GM23248 (cell line): Measurements from ENCODE around the gene TBL1XR1. TPM values are rescaled to one million over a fixed set of nuclear protein-coding genes. Genes with fewer than 3 reads are reported as not detected.
"Not testable (repeated sequence)": the region's sequence is repeated elsewhere in the genome, so short reads cannot be mapped to it uniquely, and the experiment has no call there.

ENCODE experiments used
- DNase-seq: peaks from one replicate; pipeline ENCODE4 v3.0.0-alpha.2; 2015
- H2AFZ ChIP-seq: fragments of 200-600 bp; sonication (generic); 2 replicates; pipeline ENCODE4 v1.6.1; 2016; ENCODE audit warnings: antibody characterized with exemption
- H3F3A ChIP-seq: fragments of 200-600 bp; sonication (generic); 2 replicates; pipeline ENCODE4 v1.6.1; 2016; ENCODE audit warnings: mild to moderate bottlenecking, antibody characterized with exemption, mixed run types; ENCODE audit not compliant: insufficient read depth
- H3K27ac ChIP-seq: fragments of 200-600 bp; sonication (generic); 2 replicates; pipeline ENCODE4 v1.5.1; 2016; ENCODE audit warnings: mild to moderate bottlenecking
- H3K27me3 ChIP-seq: fragments of 200-600 bp; sonication (generic); replicated peaks from 2 replicates; pipeline ENCODE4 v1.6.1; 2016; ENCODE audit warnings: mild to moderate bottlenecking; ENCODE audit not compliant: insufficient read depth
- H3K36me3 ChIP-seq: fragments of 200-600 bp; sonication (generic); 2 replicates; pipeline ENCODE4 v1.6.1; 2016; ENCODE audit warnings: low read depth, mild to moderate bottlenecking
- H3K4me1 ChIP-seq: fragments of 200-600 bp; sonication (generic); 2 replicates; pipeline ENCODE4 v1.6.1; 2016; ENCODE audit warnings: mild to moderate bottlenecking; ENCODE audit not compliant: insufficient read depth
- H3K4me2 ChIP-seq: fragments of 200-600 bp; sonication (generic); one replicate; pipeline ENCODE4 v1.6.1; 2016; ENCODE audit warnings: mild to moderate bottlenecking; ENCODE audit not compliant: unreplicated experiment
- H3K4me3 ChIP-seq: fragments of 200-600 bp; sonication (generic); 2 replicates; pipeline ENCODE4 v1.5.1; 2016; ENCODE audit warnings: mild to moderate bottlenecking
- H3K79me2 ChIP-seq: fragments of 200-600 bp; sonication (generic); 2 replicates; pipeline ENCODE4 v1.6.1; 2016; ENCODE audit warnings: mild to moderate bottlenecking; ENCODE audit not compliant: insufficient read depth
- H3K9ac ChIP-seq: fragments of 200-600 bp; sonication (generic); 2 replicates; pipeline ENCODE4 v1.6.1; 2016; ENCODE audit warnings: mild to moderate bottlenecking
- H3K9me2 ChIP-seq: fragments of 200-600 bp; sonication (generic); 2 replicates; pipeline ENCODE4 v1.6.1; 2016; ENCODE audit warnings: mixed run types, mild to moderate bottlenecking, moderate library complexity; ENCODE audit not compliant: insufficient read depth
- H3K9me3 ChIP-seq: fragments of 200-600 bp; sonication (generic); one replicate; pipeline ENCODE4 v1.6.1; 2017; ENCODE audit warnings: low read depth
- H4K20me1 ChIP-seq: fragments of 200-600 bp; sonication (generic); 2 replicates; pipeline ENCODE4 v1.6.0; 2016; ENCODE audit not compliant: insufficient read depth
- EZH2 ChIP-seq: fragments of 200-600 bp; sonication (generic); IDR thresholded peaks from 2 replicates; pipeline ENCODE4 v1.6.1; 2018; ENCODE audit warnings: antibody characterized with exemption, mild to moderate bottlenecking; ENCODE audit not compliant: insufficient read depth, poor library complexity, severe bottlenecking
- EZH2phosphoT487 ChIP-seq: fragments of 200-600 bp; sonication (generic); IDR thresholded peaks from 2 replicates; pipeline ENCODE4 v1.6.1; 2018; ENCODE audit warnings: antibody characterized with exemption, moderate library complexity, mild to moderate bottlenecking, low read depth; ENCODE audit not compliant: insufficient read depth
- WGBS, 2 experiments: methylation state at CpG; one replicate each; pipeline ENCODE4 v1.1.6; 2015 to 2017; ENCODE audit warnings: low lambda C conversion rate in 2 of 2, low coverage in 1 of 2; ENCODE audit errors: missing lambda C conversion rate in 2 of 2; 5-methylcytosine and 5-hydroxymethylcytosine counted together
- in situ Hi-C: fragments of 300-500 bp; cut with MboI; formaldehyde crosslinking; loops from 2 replicates; pipeline ENCODE4 v1.15.0; 2020
- polyA plus RNA-seq: library from polyadenylated mRNA; unstranded; fragments of >200 nt; fragmentation: Nextera tagmentation; extraction: Ambion mirVana; gene quantifications from 2 replicates; pipeline ENCODE4 v1.2.1, GENCODE V29; 2016
- total RNA-seq: library from RNA; depleted of rRNA; stranded (reverse); fragments of >200 nt; shearing (Covaris generic); gene quantifications from 2 replicates; pipeline ENCODE4 v1.2.3, GENCODE V29; 2014

Gene TBL1XR1
- total and polyA plus RNA-seq, 2 experiments from 2014 or later: 41.6 to 87.2 TPM

DNA sequence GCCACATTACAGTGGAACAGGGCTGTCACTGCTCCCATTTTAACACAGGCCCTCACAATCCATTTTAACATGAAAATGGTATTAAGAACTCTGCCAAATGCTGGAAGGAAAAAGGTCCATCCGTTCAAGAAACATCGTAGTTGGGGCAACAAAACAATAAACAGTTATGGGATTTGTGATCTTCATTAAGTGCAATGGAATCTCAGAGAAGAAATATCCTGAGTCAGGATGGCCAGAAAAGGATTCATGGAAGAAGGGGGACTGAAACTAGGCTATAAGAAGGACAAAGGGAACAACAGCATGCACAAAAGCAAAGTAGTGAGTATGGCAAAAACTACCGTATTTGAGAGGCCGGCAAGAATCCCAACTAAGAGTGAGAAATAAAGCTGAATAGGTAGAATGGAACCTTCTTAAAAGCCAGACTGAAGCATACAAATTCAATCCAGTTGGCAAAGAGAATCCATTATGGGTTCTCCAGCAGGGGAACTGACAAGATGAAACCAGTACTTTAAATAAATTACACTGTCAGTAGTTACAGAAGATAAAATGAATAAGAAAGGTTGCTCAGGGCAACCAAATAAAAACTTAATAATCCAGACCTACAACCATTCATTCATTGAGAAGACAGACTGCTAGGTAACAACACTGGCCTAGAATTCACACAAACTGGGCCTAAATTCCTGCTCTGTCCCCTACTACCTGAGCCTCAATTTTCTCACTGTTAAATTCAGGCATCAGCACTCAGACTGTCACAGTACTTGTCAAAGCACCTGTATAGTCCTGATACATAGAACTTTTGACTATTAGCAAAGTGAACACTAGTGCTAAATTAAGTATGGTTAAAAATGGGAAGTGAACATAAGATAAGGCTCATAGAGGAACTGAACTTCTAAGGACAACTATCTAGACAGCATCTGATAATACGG, 6.3 kb downstream of the TBL1XR1 start:
- Histone ChIP-seq H3K9me3 (no peaks in the 10 kb centered on the region), H3F3A (no peaks in the 10 kb centered on the region; the same call in 1 of the 2 replicates), H2AFZ (no peak overlapping the region), H3K4me2 (peak overlapping the region; percentile 8), H3K4me1 (peaks cover 24% of the 10 kb centered on the region), H3K36me3 (no peaks in the 10 kb centered on the region), H3K27me3 (no peaks in the 10 kb centered on the region), H4K20me1 (peaks cover 9% of the 10 kb centered on the region), H3K4me3 (no peak overlapping the region), H3K9me2 (no peaks in the 10 kb centered on the region), H3K9ac (peak overlapping the region; percentile 14; the same call in 1 of the 2 replicates), H3K27ac (peak overlapping the region; percentile 49), H3K79me2 (peaks cover 100% of the 10 kb centered on the region)
- DNase-seq: peak; percentile 65
- 28 to 39% methylated on average over 5 of the region's 5 CpGs for WGBS, 2 experiments
- TF ChIP-seq EZH2: no peak
- no peak for TF ChIP-seq EZH2phosphoT487
- in situ Hi-C loops: loop anchor here (10.0 kb wide), 1 partner anchor 164 kb away; no protein-coding TSS in a partner anchor

DNA sequence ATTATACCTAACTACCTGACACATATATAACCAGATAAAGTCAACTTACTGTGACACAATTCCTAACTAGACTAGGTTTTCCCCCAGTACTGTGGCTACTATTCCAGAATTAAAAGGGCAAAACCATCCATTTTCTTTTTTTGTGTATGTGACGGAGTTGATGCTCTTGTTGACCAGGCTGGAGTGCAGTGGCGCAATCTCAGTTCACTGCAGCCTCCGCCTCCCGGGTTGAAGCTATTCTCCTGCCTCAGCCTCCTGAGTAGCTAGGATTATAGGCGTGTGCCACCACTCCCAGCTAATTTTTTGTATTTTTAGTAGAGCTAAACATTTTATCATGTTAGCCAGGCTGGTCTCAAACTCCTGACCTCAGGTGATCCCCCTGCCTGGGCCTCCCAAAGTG, 7.1 kb downstream of the TBL1XR1 start:
- H4K20me1 ChIP-seq: not testable (repeated sequence)

DNA sequence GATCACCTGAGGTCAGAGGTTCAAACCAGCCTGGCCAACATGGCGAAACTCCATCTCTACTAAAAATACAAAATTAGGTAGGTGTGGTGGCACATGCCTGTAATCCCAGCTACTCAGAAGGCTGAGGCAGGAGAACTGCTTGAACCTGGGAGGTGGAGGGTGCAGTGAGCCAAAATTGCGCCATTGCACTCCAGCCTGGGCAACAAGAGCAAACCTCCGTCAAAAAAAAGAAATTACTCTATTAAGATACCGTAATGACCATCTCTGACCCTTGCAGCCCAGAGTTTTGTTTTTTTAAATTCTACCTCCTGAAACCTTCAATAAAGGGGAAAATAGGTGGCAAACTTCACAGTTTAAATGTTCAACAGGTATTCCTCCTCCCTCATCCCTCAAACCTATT, 9.0 kb downstream of the TBL1XR1 start:
- H3K9me2 ChIP-seq, H3K4me2 ChIP-seq, in situ Hi-C loops, H3K9ac ChIP-seq, H3K27me3 ChIP-seq, H3K4me3 ChIP-seq, DNase-seq, H3K27ac ChIP-seq, H3K9me3 ChIP-seq, H2AFZ ChIP-seq, H3K36me3 ChIP-seq, H4K20me1 ChIP-seq, H3F3A ChIP-seq: not testable (repeated sequence)
- peaks cover 100% of the 10 kb centered on the region for H3K79me2 ChIP-seq
- H3K4me1 ChIP-seq: peaks cover 17% of the 10 kb centered on the region
- 85 to 92% methylated on average over 4 of the region's 4 CpGs for WGBS, 2 experiments

More for the DNA sequence above, 7.1 kb downstream of the TBL1XR1 start:
- not testable (repeated sequence) for H3K36me3 ChIP-seq, H3K4me2 ChIP-seq, H2AFZ ChIP-seq, H3K4me3 ChIP-seq, H3F3A ChIP-seq, H3K27me3 ChIP-seq, H3K9me3 ChIP-seq, DNase-seq, H3K9me2 ChIP-seq
- WGBS, 2 experiments: 96 to 99% methylated on average over 5 of the region's 5 CpGs
- peaks cover 100% of the 10 kb centered on the region for H3K79me2 ChIP-seq
- in situ Hi-C loops: loop anchor here (10.0 kb wide), 1 partner anchor 165 kb away; no protein-coding TSS in a partner anchor
- peak overlapping the region; percentile 49 for H3K27ac ChIP-seq
- H3K9ac ChIP-seq: peak overlapping the region; percentile 14; the same call in 1 of the 2 replicates
- H3K4me1 ChIP-seq: peaks cover 24% of the 10 kb centered on the region

DNA sequence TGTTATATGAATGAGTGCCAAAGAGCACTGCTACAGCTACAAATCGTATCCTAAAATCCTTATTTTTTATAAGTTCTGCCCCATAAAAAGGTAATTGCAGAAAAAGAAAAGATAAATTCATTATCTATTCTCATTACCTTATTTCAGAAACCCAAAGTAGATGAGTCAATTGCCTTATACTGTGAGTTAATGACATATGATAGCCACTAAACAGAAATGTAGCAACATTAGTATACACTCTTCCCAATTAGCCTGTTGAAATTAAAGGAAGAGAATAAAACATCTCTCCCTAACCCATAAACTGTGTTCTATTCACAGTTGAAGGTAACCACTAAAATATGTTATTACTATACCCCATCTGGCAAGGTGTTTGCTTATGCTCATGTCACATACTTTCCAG, 11.0 kb downstream of the TBL1XR1 start:
- H3K27ac ChIP-seq: no peak overlapping the region
- in situ Hi-C loops: no loop called here
- no peaks in the 10 kb centered on the region for H3K9me3 ChIP-seq
- H3K27me3 ChIP-seq: no peaks in the 10 kb centered on the region
- H3K79me2 ChIP-seq: peaks cover 100% of the 10 kb centered on the region
- no peak for TF ChIP-seq EZH2phosphoT487
- no peak for TF ChIP-seq EZH2
- DNase-seq: no peak
- H3K4me1 ChIP-seq: peaks cover 17% of the 10 kb centered on the region
- H3K4me3 ChIP-seq: no peak overlapping the region
- H3K36me3 ChIP-seq: no peaks in the 10 kb centered on the region
- no peak overlapping the region for H2AFZ ChIP-seq
- peaks cover 24% of the 10 kb centered on the region for H4K20me1 ChIP-seq
- no peaks in the 10 kb centered on the region for H3F3A ChIP-seq
- H3K9ac ChIP-seq: no peak overlapping the region
- no peaks in the 10 kb centered on the region for H3K9me2 ChIP-seq
- 95 to 97% methylated on average over 1 of the region's 1 CpG for WGBS, 2 experiments
- no peak overlapping the region for H3K4me2 ChIP-seq
